Right atrium auricular region (tissue), 2 donors: ENCODE results near the gene USP17L26. TPM values are rescaled to one million over a fixed set of nuclear protein-coding genes. Genes with fewer than 3 reads are reported as not detected.
"Not testable (repeated sequence)": the region's sequence is repeated elsewhere in the genome, so short reads cannot be mapped to it uniquely, and the experiment has no call there.

Source experiments
- DNase-seq: peaks from one replicate; pipeline ENCODE4 v3.0.0-alpha.2; 2019; ENCODE audit warnings: low spot score
- H3K27ac ChIP-seq, 2 donors: fragments of 200-600 bp; sonication (generic); 1 replicate in 1 of 2; 2 replicates in 1 of 2; pipeline ENCODE4 v1.5.1; 2016 to 2019
- H3K27me3 ChIP-seq, 2 donors: fragments of 200-600 bp; sonication (generic); one replicate each; pipeline versions ENCODE4 v1.5.1 to v1.6.0; 2017 to 2019
- H3K36me3 ChIP-seq: fragments of 200-600 bp; sonication (generic); one replicate; pipeline ENCODE4 v1.5.1; 2016
- H3K4me1 ChIP-seq, 2 donors: fragments of 200-600 bp; sonication (generic); one replicate each; pipeline versions ENCODE4 v1.5.1 to v1.6.0; 2017 to 2019
- H3K4me3 ChIP-seq, 2 donors: fragments of 200-600 bp; sonication (generic); 1 replicate in 1 of 2; 2 replicates in 1 of 2; pipeline ENCODE4 v1.5.1; 2017 to 2019; ENCODE audit warnings: mild to moderate bottlenecking in 1 of 2, moderate library complexity in 1 of 2
- H3K9me3 ChIP-seq, 2 donors: fragments of 200-600 bp; sonication (generic); one replicate each; pipeline ENCODE4 v1.5.1; 2019
- total RNA-seq, 2 donors: library from RNA; depleted of rRNA; stranded (reverse); fragments of >200 nt; gene quantifications; one replicate each; pipeline ENCODE4 v1.1.0, GENCODE V29; 2016
- TF ChIP-seq, protein P1 (sequence below), 2 donors: fragments of 200-600 bp; sonication (generic); IDR thresholded peaks; one replicate each; pipeline ENCODE4 v1.5.1; 2019; ENCODE audit warnings: antibody characterized with exemption in 2 of 2

USP17L26 gene
- total RNA-seq, 2 donors from 2014 or later, result not detected

DNA sequence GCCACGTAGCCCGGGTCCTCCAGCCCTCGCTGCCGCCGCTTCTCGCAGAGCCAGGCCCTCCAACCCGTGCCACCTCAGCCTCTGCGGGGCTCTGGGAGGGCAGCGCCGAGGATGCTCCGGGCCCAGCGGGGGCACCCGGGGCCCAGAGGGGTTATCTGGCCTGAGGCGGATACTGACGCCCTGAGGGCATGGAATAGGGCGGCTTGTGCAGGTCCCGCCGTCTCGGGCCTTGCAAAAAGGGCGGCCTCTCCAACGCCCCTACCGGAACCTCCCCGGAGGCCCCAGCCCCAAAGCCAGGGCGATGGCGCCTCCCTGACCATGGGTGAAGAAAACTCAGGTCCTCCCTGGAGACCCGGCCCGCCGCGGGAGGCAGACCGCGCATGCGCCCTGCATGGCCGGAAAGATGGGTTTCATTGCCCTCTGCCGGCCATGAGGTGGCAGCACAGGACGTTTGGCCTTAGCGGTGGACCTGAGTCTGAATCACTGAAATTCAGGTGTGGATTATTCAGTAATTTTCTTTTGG lies 46.6 kb downstream of the USP17L26 start:
- H3K27ac ChIP-seq, H3K27me3 ChIP-seq, H3K9me3 ChIP-seq, H3K36me3 ChIP-seq, H3K4me1 ChIP-seq: not testable (repeated sequence)
- H3K4me3 ChIP-seq, result peak overlapping the region; percentile 20 to 50
- TF ChIP-seq, protein P1, sequence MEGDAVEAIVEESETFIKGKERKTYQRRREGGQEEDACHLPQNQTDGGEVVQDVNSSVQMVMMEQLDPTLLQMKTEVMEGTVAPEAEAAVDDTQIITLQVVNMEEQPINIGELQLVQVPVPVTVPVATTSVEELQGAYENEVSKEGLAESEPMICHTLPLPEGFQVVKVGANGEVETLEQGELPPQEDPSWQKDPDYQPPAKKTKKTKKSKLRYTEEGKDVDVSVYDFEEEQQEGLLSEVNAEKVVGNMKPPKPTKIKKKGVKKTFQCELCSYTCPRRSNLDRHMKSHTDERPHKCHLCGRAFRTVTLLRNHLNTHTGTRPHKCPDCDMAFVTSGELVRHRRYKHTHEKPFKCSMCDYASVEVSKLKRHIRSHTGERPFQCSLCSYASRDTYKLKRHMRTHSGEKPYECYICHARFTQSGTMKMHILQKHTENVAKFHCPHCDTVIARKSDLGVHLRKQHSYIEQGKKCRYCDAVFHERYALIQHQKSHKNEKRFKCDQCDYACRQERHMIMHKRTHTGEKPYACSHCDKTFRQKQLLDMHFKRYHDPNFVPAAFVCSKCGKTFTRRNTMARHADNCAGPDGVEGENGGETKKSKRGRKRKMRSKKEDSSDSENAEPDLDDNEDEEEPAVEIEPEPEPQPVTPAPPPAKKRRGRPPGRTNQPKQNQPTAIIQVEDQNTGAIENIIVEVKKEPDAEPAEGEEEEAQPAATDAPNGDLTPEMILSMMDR (IDR thresholded peaks at IDR 0.05), result peak; percentile 31 to 78
- peak; percentile 62 for DNase-seq

DNA sequence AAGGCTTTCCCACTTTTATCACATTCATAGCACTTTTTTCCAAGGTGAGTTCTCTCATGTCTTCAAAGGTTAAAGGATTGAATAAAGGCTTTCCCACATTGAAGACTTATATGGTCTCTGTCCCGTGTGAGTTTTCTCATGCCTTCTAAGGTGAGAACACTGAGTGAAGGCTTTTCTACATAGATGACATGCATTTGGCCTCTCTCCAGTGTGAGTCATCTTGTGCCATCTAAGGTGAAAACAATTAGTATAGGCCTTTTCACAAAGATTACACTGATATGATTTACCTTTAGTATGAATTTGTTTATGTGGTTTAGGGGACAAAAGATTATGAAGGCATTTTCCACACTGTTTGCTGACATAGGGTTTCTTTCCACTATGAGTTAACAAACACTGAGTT lies 49.7 kb downstream of the USP17L26 start:
- no peaks in the 10 kb centered on the region for H3K27me3 ChIP-seq
- DNase-seq, result no peak
- no peaks in the 10 kb centered on the region for H3K9me3 ChIP-seq
- TF ChIP-seq, protein P1 (IDR thresholded peaks at IDR 0.05), result no peak
- H3K36me3 ChIP-seq, result no peaks in the 10 kb centered on the region
- no peak overlapping the region for H3K27ac ChIP-seq
- H3K4me1 ChIP-seq, result no peaks in the 10 kb centered on the region
- H3K4me3 ChIP-seq, result no peak overlapping the region

Other genes starting within 250 kb of the USP17L26 start
- gene FAM90A26, start 164.2 kb upstream of the USP17L26 start, total RNA-seq, result not detected
- not detected for gene USP17L10, start 124.0 kb upstream of the USP17L26 start, total RNA-seq
- gene USP17L11, start 119.3 kb upstream of the USP17L26 start, total RNA-seq, result not detected
- not detected for gene USP17L12, start 114.5 kb upstream of the USP17L26 start, total RNA-seq
- not detected for gene USP17L13, start 109.8 kb upstream of the USP17L26 start, total RNA-seq
- gene USP17L15, start 100.3 kb upstream of the USP17L26 start, total RNA-seq, result not detected
- not detected for gene USP17L17, start 90.8 kb upstream of the USP17L26 start, total RNA-seq
- gene USP17L18, start 86.0 kb upstream of the USP17L26 start, total RNA-seq, result not detected
- not detected for gene USP17L19, start 81.3 kb upstream of the USP17L26 start, total RNA-seq
- not detected for gene USP17L20, start 76.5 kb upstream of the USP17L26 start, total RNA-seq
- not detected for gene USP17L21, start 71.8 kb upstream of the USP17L26 start, total RNA-seq
- not detected for gene USP17L22, start 67.0 kb upstream of the USP17L26 start, total RNA-seq
- not detected for gene USP17L24, start 9.5 kb upstream of the USP17L26 start, total RNA-seq
- not detected for gene USP17L25, start 4.7 kb upstream of the USP17L26 start, total RNA-seq
- not detected for gene USP17L5, start 4.7 kb downstream of the USP17L26 start, total RNA-seq
- gene USP17L27, start 9.5 kb downstream of the USP17L26 start, total RNA-seq, result not detected
- gene USP17L28, start 14.2 kb downstream of the USP17L26 start, total RNA-seq, result not detected
- gene USP17L29, start 19.0 kb downstream of the USP17L26 start, total RNA-seq, result not detected
- not detected for gene USP17L30, start 28.5 kb downstream of the USP17L26 start, total RNA-seq
- gene DEFB131A, start 109.8 kb downstream of the USP17L26 start, total RNA-seq, result not detected